Mesenchymal stem cell (in vitro differentiated cells and primary cell): Measurements from ENCODE around the gene SGK2.

Experiments used
- DNase-seq: peaks from one replicate; pipeline ENCODE4 v3.0.0-alpha.2; 2013
- H2AFZ ChIP-seq: one replicate; pipeline ENCODE4 v1.6.1; 2013; ENCODE audit warnings: low read depth, mild to moderate bottlenecking, control low read depth, inconsistent platforms, low read length, moderate library complexity
- H2AK5ac ChIP-seq: 2 replicates; pipeline ENCODE4 v1.6.1; 2013; ENCODE audit warnings: low read length, moderate library complexity, mild to moderate bottlenecking, inconsistent platforms; ENCODE audit not compliant: severe bottlenecking
- H2BK120ac ChIP-seq: one replicate; pipeline ENCODE4 v1.6.1; 2013; ENCODE audit warnings: low read depth, mild to moderate bottlenecking, inconsistent platforms, low read length, moderate library complexity
- H2BK12ac ChIP-seq, 2 experiments: one replicate each; pipeline ENCODE4 v1.6.1; 2013; ENCODE audit warnings: inconsistent platforms in 2 of 2, low read length in 2 of 2, mild to moderate bottlenecking in 2 of 2, moderate library complexity in 2 of 2, control low read depth in 1 of 2
- H2BK15ac ChIP-seq: one replicate; pipeline ENCODE4 v1.6.1; 2013; ENCODE audit warnings: mild to moderate bottlenecking, low read depth, inconsistent platforms; ENCODE audit not compliant: poor library complexity, severe bottlenecking
- H2BK5ac ChIP-seq: 2 replicates; pipeline ENCODE4 v1.6.1; 2013; ENCODE audit warnings: low read depth, mild to moderate bottlenecking, low read length, control low read depth, inconsistent platforms; ENCODE audit not compliant: poor library complexity, severe bottlenecking
- H3K14ac ChIP-seq, 2 experiments: one replicate each; pipeline ENCODE4 v1.6.1; 2013; ENCODE audit warnings: inconsistent platforms in 2 of 2, low read length in 2 of 2, control low read depth in 1 of 2, mild to moderate bottlenecking in 1 of 2, moderate library complexity in 1 of 2
- H3K18ac ChIP-seq, 2 experiments: one replicate each; pipeline ENCODE4 v1.6.1; 2013; ENCODE audit warnings: inconsistent platforms in 2 of 2, low read length in 2 of 2, control low read depth in 1 of 2, low read depth in 1 of 2, mild to moderate bottlenecking in 1 of 2
- H3K23ac ChIP-seq, 2 experiments: one replicate each; pipeline ENCODE4 v1.6.1; 2013; ENCODE audit warnings: inconsistent platforms in 2 of 2, low read length in 2 of 2, mild to moderate bottlenecking in 2 of 2, moderate library complexity in 2 of 2, control low read depth in 1 of 2
- H3K27ac ChIP-seq: 2 replicates; pipeline ENCODE4 v1.5.1; 2013; ENCODE audit warnings: mild to moderate bottlenecking, moderate library complexity, low read length, control low read depth, inconsistent platforms; ENCODE audit not compliant: poor library complexity, severe bottlenecking
- H3K27me3 ChIP-seq, 2 experiments: 2 replicates each; pipeline versions ENCODE4 v1.6.1 to v1.7.0; 2013; ENCODE audit warnings: low read length in 2 of 2, mild to moderate bottlenecking in 2 of 2, moderate library complexity in 2 of 2, control low read depth in 1 of 2, inconsistent platforms in 1 of 2; ENCODE audit not compliant: control insufficient read depth in 1 of 2, insufficient read depth in 1 of 2
- H3K36me3 ChIP-seq, 2 experiments: 2 replicates each; pipeline versions ENCODE4 v1.6.1 to v1.7.0; 2013; ENCODE audit warnings: low read length in 2 of 2, control low read depth in 1 of 2, inconsistent platforms in 1 of 2, low read depth in 1 of 2, mild to moderate bottlenecking in 1 of 2; ENCODE audit not compliant: insufficient read depth in 2 of 2, control insufficient read depth in 1 of 2
- H3K4ac ChIP-seq, 2 experiments: one replicate each; pipeline ENCODE4 v1.6.1; 2013; ENCODE audit warnings: inconsistent platforms in 2 of 2, low read length in 2 of 2, mild to moderate bottlenecking in 2 of 2, moderate library complexity in 2 of 2, control low read depth in 1 of 2, low read depth in 1 of 2
- H3K4me1 ChIP-seq: 2 replicates; pipeline ENCODE4 v1.6.1; 2013; ENCODE audit warnings: low read depth, low read length, control low read depth; ENCODE audit not compliant: control insufficient read depth, insufficient read depth
- H3K4me2 ChIP-seq: 2 replicates; pipeline ENCODE4 v1.6.1; 2013; ENCODE audit warnings: low read length, mild to moderate bottlenecking, inconsistent platforms; ENCODE audit not compliant: poor library complexity, severe bottlenecking
- H3K4me3 ChIP-seq, 2 experiments: 2 replicates each; pipeline versions ENCODE4 v1.5.1 to v1.7.0; 2013; ENCODE audit warnings: low read length in 2 of 2, mild to moderate bottlenecking in 2 of 2, control low read depth in 1 of 2, low read depth in 1 of 2; ENCODE audit not compliant: insufficient read depth in 1 of 2
- H3K79me1 ChIP-seq: replicated peaks from 2 replicates; pipeline ENCODE4 v1.6.1; 2013; ENCODE audit warnings: mild to moderate bottlenecking, control low read depth, low read length, inconsistent platforms; ENCODE audit not compliant: poor library complexity, severe bottlenecking
- H3K9ac ChIP-seq: 2 replicates; pipeline ENCODE4 v1.7.0; 2013; ENCODE audit warnings: mild to moderate bottlenecking, low read length, moderate library complexity
- H3K9me3 ChIP-seq: 2 replicates; pipeline ENCODE4 v1.7.0; 2013; ENCODE audit warnings: mild to moderate bottlenecking, low read length; ENCODE audit not compliant: control insufficient read depth
- H4K8ac ChIP-seq: one replicate; pipeline ENCODE4 v1.6.1; 2013; ENCODE audit warnings: inconsistent platforms, mild to moderate bottlenecking, low read length, moderate library complexity
- H4K91ac ChIP-seq: one replicate; pipeline ENCODE4 v1.6.1; 2013; ENCODE audit warnings: mild to moderate bottlenecking, low read length, inconsistent platforms
- WGBS: methylation state at CpG from one replicate; pipeline ENCODE4 v1.1.7; 2013; ENCODE audit warnings: mixed read lengths; 5-methylcytosine and 5-hydroxymethylcytosine counted together

The SGK2 gene

DNA sequence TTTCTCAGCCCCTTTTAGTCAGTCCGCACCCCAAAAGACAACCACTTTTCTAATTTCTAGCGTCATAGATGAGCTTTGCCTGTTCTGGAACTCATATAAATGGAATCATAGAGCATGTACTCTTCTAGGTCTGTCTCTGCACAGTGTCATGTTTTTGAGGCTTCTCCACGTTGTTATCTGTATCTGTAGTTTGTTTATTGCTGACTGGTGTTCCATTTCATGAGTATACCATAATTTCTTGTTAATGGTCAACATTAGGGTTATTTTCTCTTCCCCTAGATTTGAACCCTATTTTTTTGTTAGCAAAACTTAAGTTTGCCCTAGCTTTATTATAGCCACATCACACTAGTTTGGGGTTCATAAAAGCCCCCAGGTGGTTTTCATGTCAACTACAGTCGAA lies 16.2 kb upstream of the SGK2 start:
- no peak overlapping the region for H3K23ac ChIP-seq
- H2BK12ac ChIP-seq = no peak overlapping the region
- no peak overlapping the region for H3K18ac ChIP-seq
- no peak for DNase-seq
- no peak overlapping the region for H4K91ac ChIP-seq
- no peak overlapping the region for H3K27ac ChIP-seq
- no peak overlapping the region for H2AK5ac ChIP-seq
- H2BK5ac ChIP-seq = no peak overlapping the region
- no peak overlapping the region for H2BK15ac ChIP-seq
- no peak overlapping the region for H4K8ac ChIP-seq
- H3K4me1 ChIP-seq = peaks cover 5% of the 10 kb centered on the region
- H3K4me3 ChIP-seq = no peak overlapping the region
- H2BK120ac ChIP-seq = no peak overlapping the region
- H3K4ac ChIP-seq = no peak overlapping the region
- WGBS = 100% methylated on average over 2 of the region's 4 CpGs
- H3K9me3 ChIP-seq = peaks cover 4% of the 10 kb centered on the region
- H2AFZ ChIP-seq = no peak overlapping the region
- no peaks in the 10 kb centered on the region for H3K27me3 ChIP-seq
- H3K79me1 ChIP-seq = no peaks in the 10 kb centered on the region
- no peak overlapping the region for H3K4me2 ChIP-seq
- H3K36me3 ChIP-seq = peaks cover 0 to 48% of the 10 kb centered on the region in 2 experiments
- no peak overlapping the region for H3K14ac ChIP-seq
- no peak overlapping the region for H3K9ac ChIP-seq

DNA sequence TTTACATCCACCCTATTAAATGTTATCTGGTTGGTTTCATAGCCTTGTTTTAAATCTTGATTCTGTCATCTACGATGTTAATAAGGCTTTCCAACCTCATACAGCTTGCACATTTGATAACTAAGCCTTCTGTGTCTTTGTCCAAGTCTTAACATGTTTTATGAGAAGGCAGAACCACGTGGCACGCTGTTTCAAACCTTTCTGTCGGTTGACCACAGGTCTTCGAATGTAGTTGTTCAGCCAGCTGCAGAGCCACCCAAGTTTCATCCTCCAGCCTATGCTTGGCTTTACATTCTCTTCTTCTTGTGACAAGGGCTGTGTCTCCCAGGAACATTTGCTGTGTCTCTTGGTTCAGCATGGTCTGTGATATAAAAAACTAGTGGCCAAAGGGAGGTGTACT lies 15.7 kb upstream of the SGK2 start:
- peaks cover 5% of the 10 kb centered on the region for H3K4me1 ChIP-seq
- no peaks in the 10 kb centered on the region for H3K79me1 ChIP-seq
- peaks cover 5% of the 10 kb centered on the region for H3K9me3 ChIP-seq
- no peak overlapping the region for H2BK5ac ChIP-seq
- no peak overlapping the region for H4K91ac ChIP-seq
- no peak overlapping the region for H3K4me2 ChIP-seq
- no peak overlapping the region for H2AFZ ChIP-seq
- H3K4me3 ChIP-seq = no peak overlapping the region
- H3K27me3 ChIP-seq = no peaks in the 10 kb centered on the region
- H3K14ac ChIP-seq = no peak overlapping the region
- no peak overlapping the region for H3K4ac ChIP-seq
- H3K27ac ChIP-seq = no peak overlapping the region
- H3K18ac ChIP-seq = no peak overlapping the region
- DNase-seq = no peak
- H3K23ac ChIP-seq = no peak overlapping the region
- WGBS = 89% methylated on average over 5 of the region's 5 CpGs
- H4K8ac ChIP-seq = no peak overlapping the region
- no peak overlapping the region for H2BK120ac ChIP-seq
- peaks cover 0 to 52% of the 10 kb centered on the region in 2 experiments for H3K36me3 ChIP-seq
- H2BK12ac ChIP-seq = no peak overlapping the region
- H3K9ac ChIP-seq = no peak overlapping the region
- H2AK5ac ChIP-seq = no peak overlapping the region
- H2BK15ac ChIP-seq = no peak overlapping the region

DNA sequence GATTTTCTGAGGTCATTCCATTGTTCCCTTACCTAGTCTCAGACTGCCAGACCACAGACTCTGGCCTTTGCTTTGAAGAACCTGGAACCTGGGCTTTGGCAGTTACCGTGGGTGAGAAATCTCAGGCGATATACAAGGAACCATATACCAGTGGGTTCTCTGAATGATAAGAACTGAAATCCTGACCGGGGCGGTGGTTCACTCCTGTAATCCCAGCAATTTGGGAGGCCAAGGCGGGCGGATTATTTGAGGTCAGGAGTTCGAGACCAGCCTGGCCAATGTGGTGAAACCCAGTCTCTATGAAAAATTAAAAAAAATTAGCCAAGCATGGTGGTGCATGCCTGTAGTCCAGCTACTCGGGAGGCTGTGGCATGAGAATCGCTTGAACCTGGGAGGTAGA lies 14.3 kb upstream of the SGK2 start:
- H2BK120ac ChIP-seq = no peak overlapping the region
- H3K4me1 ChIP-seq = peaks cover 3% of the 10 kb centered on the region
- no peak overlapping the region for H2AK5ac ChIP-seq
- WGBS = 90% methylated on average over 9 of the region's 9 CpGs
- H2BK15ac ChIP-seq = no peak overlapping the region
- no peak overlapping the region for H3K9ac ChIP-seq
- H3K9me3 ChIP-seq = peaks cover 5% of the 10 kb centered on the region
- H4K8ac ChIP-seq = no peak overlapping the region
- no peak overlapping the region for H3K4me2 ChIP-seq
- no peak overlapping the region for H3K4me3 ChIP-seq
- no peak overlapping the region for H3K14ac ChIP-seq
- no peak overlapping the region for H3K18ac ChIP-seq
- peaks cover 0 to 54% of the 10 kb centered on the region in 2 experiments for H3K36me3 ChIP-seq
- H3K4ac ChIP-seq = no peak overlapping the region
- H3K79me1 ChIP-seq = no peaks in the 10 kb centered on the region
- no peak overlapping the region for H2AFZ ChIP-seq
- H3K27me3 ChIP-seq = no peaks in the 10 kb centered on the region
- no peak overlapping the region for H4K91ac ChIP-seq
- no peak for DNase-seq
- H3K23ac ChIP-seq = no peak overlapping the region
- no peak overlapping the region for H2BK12ac ChIP-seq
- no peak overlapping the region for H3K27ac ChIP-seq
- no peak overlapping the region for H2BK5ac ChIP-seq

DNA sequence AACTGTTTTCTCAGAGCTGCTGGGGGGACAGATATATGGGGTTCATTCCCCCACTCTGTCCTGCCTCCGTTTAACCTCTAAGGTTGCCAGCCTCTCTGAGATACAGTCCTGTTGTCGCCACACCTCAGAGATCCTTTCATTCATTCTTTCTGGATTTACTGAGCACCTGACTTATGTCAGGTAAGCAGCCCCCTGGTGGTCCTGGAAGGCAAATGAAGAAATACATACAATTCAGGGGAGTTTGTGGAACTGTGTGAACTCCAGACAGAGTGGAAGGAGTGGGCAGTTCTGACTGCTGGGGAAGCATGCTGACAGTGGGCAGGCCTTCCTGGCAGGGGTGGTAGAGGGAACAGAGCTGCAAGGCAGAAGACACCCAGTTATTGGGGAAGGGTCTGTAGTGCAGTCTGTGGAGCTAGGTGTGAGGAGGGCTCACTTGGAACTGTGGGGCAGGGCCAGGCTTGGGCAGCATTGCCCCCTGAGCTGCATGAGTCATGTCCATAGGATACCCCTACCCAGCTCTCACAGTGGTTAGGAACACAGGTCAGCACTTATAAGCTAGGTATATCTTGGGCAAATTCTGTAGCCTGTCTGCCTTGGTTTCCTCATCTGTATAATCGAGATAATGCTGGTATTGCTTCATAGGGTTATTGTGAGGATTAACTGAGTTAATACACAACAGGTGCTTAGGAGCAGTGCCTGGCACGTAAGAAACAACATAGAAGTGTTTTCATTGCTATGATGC lies 12.8 kb upstream of the SGK2 start:
- no peak overlapping the region for H2AK5ac ChIP-seq
- H3K4me3 ChIP-seq = no peak overlapping the region
- no peak overlapping the region for H3K14ac ChIP-seq
- no peak overlapping the region for H2BK15ac ChIP-seq
- H3K9me3 ChIP-seq = peaks cover 5% of the 10 kb centered on the region
- no peak overlapping the region for H3K4ac ChIP-seq
- no peak overlapping the region for H3K4me2 ChIP-seq
- peaks cover 2% of the 10 kb centered on the region for H3K4me1 ChIP-seq
- H2BK120ac ChIP-seq = no peak overlapping the region
- H3K27ac ChIP-seq = no peak overlapping the region
- 84% methylated on average over 4 of the region's 4 CpGs for WGBS
- H3K9ac ChIP-seq = no peak overlapping the region
- no peaks in the 10 kb centered on the region for H3K79me1 ChIP-seq
- H2BK12ac ChIP-seq = no peak overlapping the region
- H3K18ac ChIP-seq = no peak overlapping the region
- no peaks in the 10 kb centered on the region for H3K27me3 ChIP-seq
- H4K91ac ChIP-seq = no peak overlapping the region
- DNase-seq = no peak
- H2BK5ac ChIP-seq = no peak overlapping the region
- peaks cover 0 to 44% of the 10 kb centered on the region in 2 experiments for H3K36me3 ChIP-seq
- no peak overlapping the region for H2AFZ ChIP-seq
- H4K8ac ChIP-seq = no peak overlapping the region
- H3K23ac ChIP-seq = no peak overlapping the region
